Gastrocnemius medialis (tissue), 4 donors: Measurements from ENCODE around the gene INO80B.

Source experiments
- CTCF ChIP-seq, 5 experiments: fragments of 450-650 bp in 3 of 5; fragments of 200-600 bp in 2 of 5; sonication (generic) in 2 of 5; IDR thresholded peaks in 4 of 5; conservative IDR thresholded peaks in 1 of 5; 1 replicate in 4 of 5; 2 replicates in 1 of 5; pipeline ENCODE4 v1.5.1; 2016 to 2019; ENCODE audit warnings: antibody characterized with exemption in 5 of 5, mild to moderate bottlenecking in 3 of 5, moderate library complexity in 3 of 5
- POLR2A ChIP-seq, 2 donors: fragments of 450-650 bp; IDR thresholded peaks; one replicate each; pipeline ENCODE4 v1.6.1; 2017; ENCODE audit warnings: antibody characterized with exemption in 2 of 2, mild to moderate bottlenecking in 2 of 2, moderate library complexity in 2 of 2

- TF ChIP-seq CTCF (IDR thresholded peaks at IDR 0.05 in 4 of 5, conservative IDR thresholded peaks at IDR 0.05 in 1 of 5) = no peak
- TF ChIP-seq POLR2A (IDR thresholded peaks at IDR 0.05) = no peak
These were observed 26.2 kb upstream of the INO80B start for GRCh38 chr2:74428675-74429074.
